Epithelial cell of esophagus (primary cell): Measurements from ENCODE around the gene YIF1B.

Experiments
- DNase-seq: peaks from one replicate; pipeline ENCODE4 v3.0.0; 2010; ENCODE audit warnings: low read depth
- H3K4me3 ChIP-seq: 2 replicates; pipeline ENCODE4 v1.5.1; 2011; ENCODE audit warnings: mild to moderate bottlenecking, low read length, control low read depth
- TF ChIP-seq, protein P1 (sequence below): IDR thresholded peaks from 2 replicates; pipeline ENCODE4 v1.5.1; 2011; ENCODE audit warnings: low read depth, mild to moderate bottlenecking, low read length, control low read depth, inconsistent platforms; ENCODE audit not compliant: insufficient read depth; ENCODE audit errors: missing control alignments

The YIF1B gene

DNA sequence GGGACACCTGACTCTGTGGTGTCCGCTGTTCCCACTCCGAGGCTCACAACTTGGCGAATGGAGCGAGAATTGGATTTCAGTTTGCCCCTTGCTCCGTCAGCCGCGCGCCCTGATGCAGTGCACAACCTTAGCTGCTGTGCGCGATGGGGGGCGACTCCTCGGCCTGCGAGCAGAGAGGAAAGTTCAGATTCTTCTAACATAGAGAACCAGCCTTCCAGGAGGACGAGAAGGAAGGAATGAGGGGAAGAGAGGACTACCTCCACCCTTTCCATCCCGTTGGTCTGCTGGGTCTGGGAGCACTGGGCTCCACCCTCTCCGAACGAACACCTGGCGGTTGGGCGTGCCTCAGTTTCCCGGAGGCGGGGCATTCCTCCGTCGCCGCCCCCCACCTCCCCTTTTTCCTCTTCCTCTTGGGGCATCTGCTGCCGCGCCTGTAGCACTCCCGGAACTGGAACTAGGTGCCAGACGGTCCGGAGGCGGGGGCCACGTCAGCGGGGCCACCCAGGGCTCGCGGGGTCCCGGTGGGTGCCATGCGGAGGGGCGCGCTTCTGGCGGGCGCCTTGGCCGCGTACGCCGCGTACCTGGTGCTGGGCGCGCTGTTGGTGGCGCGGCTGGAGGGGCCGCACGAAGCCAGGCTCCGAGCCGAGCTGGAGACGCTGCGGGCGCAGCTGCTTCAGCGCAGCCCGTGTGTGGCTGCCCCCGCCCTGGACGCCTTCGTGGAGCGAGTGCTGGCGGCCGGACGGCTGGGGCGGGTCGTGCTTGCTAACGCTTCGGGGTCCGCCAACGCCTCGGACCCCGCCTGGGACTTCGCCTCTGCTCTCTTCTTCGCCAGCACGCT is 3.9 kb upstream of the YIF1B start, which contains the start of gene KCNK6:
KCNK6 (plus strand) TSS at position 425 of the 838 bp plus-strand sequence; CDS start at position 531, 106 bp downstream.
- peak; percentile 69 for DNase-seq
- TF ChIP-seq, protein P1, sequence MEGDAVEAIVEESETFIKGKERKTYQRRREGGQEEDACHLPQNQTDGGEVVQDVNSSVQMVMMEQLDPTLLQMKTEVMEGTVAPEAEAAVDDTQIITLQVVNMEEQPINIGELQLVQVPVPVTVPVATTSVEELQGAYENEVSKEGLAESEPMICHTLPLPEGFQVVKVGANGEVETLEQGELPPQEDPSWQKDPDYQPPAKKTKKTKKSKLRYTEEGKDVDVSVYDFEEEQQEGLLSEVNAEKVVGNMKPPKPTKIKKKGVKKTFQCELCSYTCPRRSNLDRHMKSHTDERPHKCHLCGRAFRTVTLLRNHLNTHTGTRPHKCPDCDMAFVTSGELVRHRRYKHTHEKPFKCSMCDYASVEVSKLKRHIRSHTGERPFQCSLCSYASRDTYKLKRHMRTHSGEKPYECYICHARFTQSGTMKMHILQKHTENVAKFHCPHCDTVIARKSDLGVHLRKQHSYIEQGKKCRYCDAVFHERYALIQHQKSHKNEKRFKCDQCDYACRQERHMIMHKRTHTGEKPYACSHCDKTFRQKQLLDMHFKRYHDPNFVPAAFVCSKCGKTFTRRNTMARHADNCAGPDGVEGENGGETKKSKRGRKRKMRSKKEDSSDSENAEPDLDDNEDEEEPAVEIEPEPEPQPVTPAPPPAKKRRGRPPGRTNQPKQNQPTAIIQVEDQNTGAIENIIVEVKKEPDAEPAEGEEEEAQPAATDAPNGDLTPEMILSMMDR = no peak
- H3K4me3 ChIP-seq = peak within 1 kb of the TSS; percentile 82

DNA sequence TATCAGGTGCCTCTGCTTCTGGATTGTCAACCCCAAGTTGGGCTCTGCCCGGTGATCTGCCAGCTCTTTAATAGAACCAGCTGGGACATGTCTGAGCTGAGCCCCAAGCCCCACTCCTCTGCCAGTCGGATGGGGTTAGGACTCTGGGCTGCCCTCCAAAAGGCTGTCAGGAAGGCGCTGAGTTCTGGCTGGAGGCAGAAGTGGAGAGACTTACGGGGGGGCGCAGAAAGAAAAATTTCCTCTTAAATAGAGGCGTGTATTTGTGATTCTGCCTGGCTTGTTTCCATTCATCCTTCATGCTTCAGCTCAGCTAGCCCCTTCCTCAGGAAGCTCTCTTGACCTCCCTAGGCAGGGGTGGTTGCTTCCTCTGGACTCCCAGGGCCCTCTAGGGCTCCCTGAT is 2.9 kb upstream of the YIF1B start:
- TF ChIP-seq, protein P1 = no peak
- peak overlapping the region; percentile 82 for H3K4me3 ChIP-seq
- DNase-seq = peak; percentile 75

GRCh38 chr19:38317104-38317612 is 1.4 kb upstream of the YIF1B start:
- TF ChIP-seq, protein P1 = no peak
- H3K4me3 ChIP-seq = no peak overlapping the region
- no peak for DNase-seq

- DNase-seq = no peak
- peak overlapping the region; percentile 25 for H3K4me3 ChIP-seq
- TF ChIP-seq, protein P1 = no peak
Observed at GRCh38 chr19:38316477-38317067, 825 bp upstream of the YIF1B start.

GRCh38 chr19:38310986-38311385 is 4.8 kb downstream of the YIF1B start:
- TF ChIP-seq, protein P1 = no peak
- H3K4me3 ChIP-seq = no peak overlapping the region
- DNase-seq = no peak

GRCh38 chr19:38310279-38310670 is 5.5 kb downstream of the YIF1B start:
- no peak for DNase-seq
- no peak overlapping the region for H3K4me3 ChIP-seq
- TF ChIP-seq, protein P1 = no peak
